SH-SY5Y (cell line): ENCODE measurements around the gene PTPRD.

Source experiments
- GATA2 ChIP-seq: IDR thresholded peaks from 2 replicates; pipeline ENCODE4 v1.6.1; 2011; ENCODE audit warnings: mild to moderate bottlenecking, low read depth, low read length
- GATA3 ChIP-seq: IDR thresholded peaks from 2 replicates; pipeline ENCODE4 v1.6.1; 2011; ENCODE audit warnings: low read depth, mild to moderate bottlenecking, low read length, moderate library complexity

- no peak for TF ChIP-seq GATA2
- TF ChIP-seq GATA3 = no peak
These were observed 1366.1 kb downstream of the PTPRD start for GRCh38 chr9:9246726-9247125.
